C4-2B (cell line): ENCODE measurements around the gene AIPL1.
"Not testable (repeated sequence)": the region's sequence is repeated elsewhere in the genome, so short reads cannot be mapped to it uniquely, and the experiment has no call there.

Experiments
- H3K27ac ChIP-seq: fragments of 450-650 bp; 2 replicates; pipeline ENCODE4 v1.5.1; 2017
- CTCF ChIP-seq: fragments of 450-650 bp; conservative IDR thresholded peaks from 2 replicates; pipeline ENCODE4 v1.5.1; 2017; ENCODE audit warnings: mild to moderate bottlenecking
- ZFX ChIP-seq: fragments of 450-650 bp; IDR thresholded peaks from 2 replicates; pipeline ENCODE4 v1.6.1; 2017

AIPL1 gene

DNA sequence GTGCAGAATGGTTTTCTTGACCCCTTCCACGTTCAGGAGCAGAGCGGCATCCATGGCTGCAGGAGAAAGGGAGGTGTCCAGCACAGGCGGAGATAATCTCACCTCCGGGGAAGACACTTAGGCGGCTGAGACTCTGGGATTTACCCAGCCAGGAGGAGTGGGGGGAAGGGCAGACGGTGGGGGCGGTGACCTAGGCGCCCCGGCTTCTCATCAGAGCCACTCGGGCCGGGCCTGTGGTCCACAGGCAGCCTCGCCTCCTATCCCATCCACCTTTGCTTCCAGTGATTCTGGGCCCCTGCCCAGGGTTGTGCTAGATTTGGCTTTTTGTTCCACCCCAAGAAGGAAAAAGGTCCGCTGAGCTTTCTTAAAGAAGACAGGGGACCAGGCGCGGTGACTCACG lies at the start of gene AIPL1:
Gene AIPL1, minus strand, starts transcription at position 71 of the 400 bp plus-strand sequence. Its CDS starts 17 bp downstream, at position 54.
- TF ChIP-seq CTCF: no peak
- TF ChIP-seq ZFX: no peak
- H3K27ac ChIP-seq: no peak within 1 kb of the TSS

- TF ChIP-seq CTCF (no peak), ZFX (no peak)
- H3K27ac ChIP-seq: no peak overlapping the region
These were observed 48.6 kb upstream of the AIPL1 start for GRCh38 chr17:6483507-6483906.

- H3K27ac ChIP-seq: not testable (repeated sequence)
These were observed 47.9 kb upstream of the AIPL1 start for GRCh38 chr17:6482796-6483195.

DNA sequence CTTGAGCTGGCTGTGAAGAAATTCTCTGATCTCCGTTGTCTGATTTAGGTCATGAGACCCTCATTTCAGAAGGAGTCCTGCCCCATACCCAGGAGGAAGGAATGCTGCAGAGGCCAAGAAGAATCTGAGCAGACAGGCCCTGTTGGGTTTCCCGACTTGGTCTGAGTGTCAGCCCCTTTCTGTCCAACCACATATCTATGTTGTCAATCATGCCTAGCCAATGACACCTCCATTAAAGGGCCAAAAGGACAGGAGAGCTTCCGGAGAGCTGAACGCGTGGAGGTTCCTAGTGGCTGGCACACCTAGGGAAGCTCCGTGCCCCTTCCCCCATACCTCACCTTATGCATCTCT lies 47.2 kb upstream of the AIPL1 start:
- no peak overlapping the region for H3K27ac ChIP-seq
- no peak for TF ChIP-seq ZFX
- no peak for TF ChIP-seq CTCF

DNA sequence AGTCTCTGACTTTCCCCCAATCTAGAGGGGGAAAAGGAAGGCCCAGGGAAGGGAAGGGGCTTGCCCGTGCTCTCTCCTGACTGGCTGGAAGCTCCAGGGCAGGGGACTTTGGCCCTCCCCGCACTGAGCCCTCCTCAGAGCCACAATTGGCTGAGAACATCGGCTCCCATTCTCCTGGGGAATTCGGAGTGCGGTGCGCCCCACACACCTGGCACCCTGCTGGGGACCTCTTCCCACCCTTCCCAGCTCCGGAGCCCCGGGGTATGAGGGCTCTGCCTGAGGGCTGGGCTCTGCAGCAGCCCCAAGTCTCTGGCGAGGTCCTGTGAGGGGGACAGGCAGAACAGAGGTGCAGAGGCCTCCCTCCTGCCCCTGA lies 45.4 kb upstream of the AIPL1 start:
- no peak overlapping the region for H3K27ac ChIP-seq
- no peak for TF ChIP-seq ZFX
- no peak for TF ChIP-seq CTCF

DNA sequence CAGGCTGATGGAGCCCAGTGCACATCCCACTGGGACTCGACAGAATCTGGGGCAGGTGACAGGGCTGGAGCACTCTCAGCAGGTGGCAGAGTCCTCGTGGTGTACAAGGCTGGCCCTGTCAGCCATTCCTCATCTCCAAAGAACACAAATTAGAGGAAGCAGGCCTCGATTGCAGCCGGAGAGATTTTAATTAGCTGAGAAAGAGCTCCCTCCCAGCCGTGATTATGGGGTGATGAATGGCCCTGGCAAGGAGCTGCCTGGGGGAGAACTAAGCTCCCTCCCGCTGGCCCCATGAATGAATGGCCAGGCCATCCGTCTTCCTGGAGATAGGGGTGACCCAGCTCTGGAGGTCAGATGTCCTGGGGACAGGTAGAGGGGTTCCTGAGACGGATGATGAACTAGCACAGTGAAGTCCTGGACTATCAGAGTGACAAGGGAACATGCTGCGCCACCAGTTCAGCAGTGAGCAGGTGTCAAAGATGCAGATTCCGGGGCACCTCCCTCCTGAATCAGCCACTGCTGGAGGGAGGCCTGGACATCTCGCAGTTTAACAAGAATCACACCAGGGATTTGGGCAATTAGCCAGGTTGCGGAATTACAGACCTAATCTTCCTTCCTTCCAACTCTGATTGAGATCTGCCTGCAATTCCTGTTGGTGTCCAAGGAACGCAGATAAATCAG lies 44.8 kb upstream of the AIPL1 start:
- TF ChIP-seq CTCF (no peak), ZFX (no peak)

DNA sequence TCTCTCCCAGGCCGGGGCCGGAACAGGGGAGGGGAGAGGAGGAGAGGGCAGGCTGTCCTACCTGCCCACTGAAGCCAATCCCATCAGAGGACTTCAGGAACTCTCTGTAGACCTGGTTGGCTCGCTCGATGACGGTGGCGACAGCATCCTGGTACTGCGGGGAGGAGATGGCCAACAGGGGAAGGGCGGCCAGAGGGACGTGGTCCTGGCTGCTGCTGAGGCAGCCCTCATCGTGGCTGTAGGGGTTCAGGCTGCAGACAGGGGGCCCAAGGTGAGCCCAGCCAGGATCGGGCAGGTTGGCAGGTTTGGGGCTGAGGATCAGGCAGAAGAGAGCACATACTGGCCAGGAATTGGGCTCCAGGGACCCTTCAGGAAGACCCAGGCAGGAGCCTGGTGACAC lies 43.6 kb upstream of the AIPL1 start:
- no peak for TF ChIP-seq ZFX
- no peak for TF ChIP-seq CTCF
- H3K27ac ChIP-seq: no peak overlapping the region

More for the DNA sequence above, 44.8 kb upstream of the AIPL1 start:
- H3K27ac ChIP-seq: no peak overlapping the region

GRCh38 chr17:6477831-6478383 lies 43.0 kb upstream of the AIPL1 start:
- TF ChIP-seq ZFX: no peak
- TF ChIP-seq CTCF: no peak
- H3K27ac ChIP-seq: no peak overlapping the region
